ENCODE data around the gene SOCS1. TPM values are rescaled to one million over a fixed set of nuclear protein-coding genes. Genes with fewer than 3 reads are reported as not detected.

The SOCS1 gene
- total RNA-seq, 1 donor from 2014 or later, result 1.5 TPM

- no peak overlapping the region for H3K4me3 ChIP-seq (ENCODE audit: low read depth, low read length)
- TF ChIP-seq, protein P1, sequence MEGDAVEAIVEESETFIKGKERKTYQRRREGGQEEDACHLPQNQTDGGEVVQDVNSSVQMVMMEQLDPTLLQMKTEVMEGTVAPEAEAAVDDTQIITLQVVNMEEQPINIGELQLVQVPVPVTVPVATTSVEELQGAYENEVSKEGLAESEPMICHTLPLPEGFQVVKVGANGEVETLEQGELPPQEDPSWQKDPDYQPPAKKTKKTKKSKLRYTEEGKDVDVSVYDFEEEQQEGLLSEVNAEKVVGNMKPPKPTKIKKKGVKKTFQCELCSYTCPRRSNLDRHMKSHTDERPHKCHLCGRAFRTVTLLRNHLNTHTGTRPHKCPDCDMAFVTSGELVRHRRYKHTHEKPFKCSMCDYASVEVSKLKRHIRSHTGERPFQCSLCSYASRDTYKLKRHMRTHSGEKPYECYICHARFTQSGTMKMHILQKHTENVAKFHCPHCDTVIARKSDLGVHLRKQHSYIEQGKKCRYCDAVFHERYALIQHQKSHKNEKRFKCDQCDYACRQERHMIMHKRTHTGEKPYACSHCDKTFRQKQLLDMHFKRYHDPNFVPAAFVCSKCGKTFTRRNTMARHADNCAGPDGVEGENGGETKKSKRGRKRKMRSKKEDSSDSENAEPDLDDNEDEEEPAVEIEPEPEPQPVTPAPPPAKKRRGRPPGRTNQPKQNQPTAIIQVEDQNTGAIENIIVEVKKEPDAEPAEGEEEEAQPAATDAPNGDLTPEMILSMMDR (conservative IDR thresholded peaks at IDR 0.05; ENCODE audit: low read depth, low read length), result no peak
- no peak for DNase-seq (ENCODE audit: low read depth)
These were observed 15.1 kb downstream of the SOCS1 start for GRCh38 chr16:11240636-11241473.

GRCh38 chr16:11239644-11240632 is 16.1 kb downstream of the SOCS1 start:
- TF ChIP-seq, protein P1 (conservative IDR thresholded peaks at IDR 0.05; ENCODE audit: low read depth, low read length), result no peak
- DNase-seq (ENCODE audit: low read depth), result no peak
- H3K4me3 ChIP-seq (ENCODE audit: low read depth, low read length), result no peak overlapping the region

GRCh38 chr16:11238272-11239202 is 17.5 kb downstream of the SOCS1 start:
- TF ChIP-seq, protein P1 (conservative IDR thresholded peaks at IDR 0.05; ENCODE audit: low read depth, low read length), result no peak
- no peak for DNase-seq (ENCODE audit: low read depth)
- H3K4me3 ChIP-seq (ENCODE audit: low read depth, low read length), result no peak overlapping the region

DNA sequence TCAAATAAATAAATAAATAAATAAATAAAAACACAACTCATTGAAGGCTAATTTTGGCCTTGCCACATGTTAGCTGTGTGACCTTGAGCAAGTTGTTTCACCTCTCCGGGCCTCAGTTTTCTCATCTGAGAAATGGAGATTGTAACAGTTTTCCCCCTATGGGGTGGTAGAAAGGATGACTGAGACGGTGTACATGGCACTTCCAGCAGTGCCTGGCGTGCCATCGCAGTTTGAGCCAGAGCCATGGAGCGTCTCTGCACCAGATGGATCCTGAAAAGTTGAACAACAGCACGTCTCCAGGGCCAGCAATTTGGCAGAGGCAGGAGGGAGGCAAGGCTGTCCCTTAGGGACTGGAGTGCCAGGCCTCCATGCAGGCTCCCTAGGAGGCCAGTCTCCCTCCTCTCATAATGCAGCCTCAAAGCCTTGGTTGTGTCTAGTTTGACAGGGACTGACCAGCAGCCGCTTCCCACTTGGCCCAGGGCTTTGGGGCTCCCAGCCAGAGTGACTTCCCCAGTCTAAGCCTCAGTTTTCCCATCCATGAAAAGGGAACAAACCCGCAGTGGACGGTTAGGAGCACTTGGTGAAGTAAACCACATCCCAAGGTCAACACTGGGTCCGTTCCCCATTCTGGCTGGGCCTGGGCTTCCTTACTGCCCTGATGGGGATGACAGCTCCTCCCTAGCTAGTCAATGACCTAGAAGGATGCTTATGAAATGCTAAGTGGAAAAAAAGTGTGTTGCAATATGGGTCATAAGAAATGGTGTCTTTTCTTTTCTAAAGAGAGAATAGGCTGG is 19.3 kb downstream of the SOCS1 start:
- DNase-seq (ENCODE audit: low read depth), result no peak
- no peak overlapping the region for H3K4me3 ChIP-seq (ENCODE audit: low read depth, low read length)
- TF ChIP-seq, protein P1 (conservative IDR thresholded peaks at IDR 0.05; ENCODE audit: low read depth, low read length), result no peak

- TF ChIP-seq, protein P1 (conservative IDR thresholded peaks at IDR 0.05; ENCODE audit: low read depth, low read length), result no peak
- no peak for DNase-seq (ENCODE audit: low read depth)
- no peak overlapping the region for H3K4me3 ChIP-seq (ENCODE audit: low read depth, low read length)
These were observed 20.4 kb downstream of the SOCS1 start for GRCh38 chr16:11235703-11235991.

Measured in epithelial cell of proximal tubule (primary cell).